Measurements from ENCODE around the gene ASB5. TPM values are rescaled to one million over a fixed set of nuclear protein-coding genes. Genes with fewer than 3 reads are reported as not detected.

The ASB5 gene
- total and polyA plus RNA-seq, 9 of the 15 experiments (the other 6 are each of a cell fraction or from before 2014, with no cell fraction given), result not detected

- CTCF ChIA-PET (ENCODE audit: low intra/inter-chr PET ratio), result no interaction called here
- no peaks in the 10 kb centered on the region for H3K9me3 ChIP-seq (replicated peaks; ENCODE audit: control insufficient read depth, insufficient read depth, low read depth, low read length)
- WGBS (ENCODE audit: insufficient coverage, low coverage, missing lambda C conversion rate), result 35% methylated on average over 7 of the region's 7 CpGs
These were observed 44.7 kb upstream of the ASB5 start for GRCh38 chr4:176313596-176314336.

DNA sequence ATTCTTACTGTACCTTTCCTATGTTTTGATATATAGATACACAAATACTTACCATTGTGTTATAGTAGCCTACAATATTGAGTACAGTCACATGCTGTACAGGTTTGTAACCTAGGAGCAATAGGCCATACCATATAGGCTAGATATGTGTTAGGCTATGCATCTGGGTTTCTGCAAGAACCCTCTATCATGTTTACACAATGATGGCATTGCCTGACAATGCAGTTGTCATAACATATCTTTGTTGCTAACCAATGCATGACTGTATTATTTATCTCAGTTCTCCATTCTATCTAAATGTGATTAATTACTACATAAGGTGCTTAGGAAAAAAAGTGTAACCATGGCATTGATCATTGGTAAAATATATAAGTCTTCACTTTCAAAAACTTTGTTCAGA lies 40.8 kb upstream of the ASB5 start:
- TF ChIP-seq FOSL1 (tag; conservative IDR thresholded peaks at IDR 0.05), result peak; percentile 39
- TF ChIP-seq ZNF830 (CRISPR knock-in tag; IDR thresholded peaks at IDR 0.05), result no peak
- no peak for TF ChIP-seq SREBF1 (IDR thresholded peaks at IDR 0.05; ENCODE audit: borderline replicate concordance, low read depth, low read length)
- TF ChIP-seq ZNF212 (CRISPR knock-in tag; IDR thresholded peaks at IDR 0.05), result no peak
- TF ChIP-seq FOXA3 (CRISPR knock-in tag; conservative IDR thresholded peaks at IDR 0.05 in 1 of 2, IDR thresholded peaks at IDR 0.05 in 1 of 2), result peak; percentile 28 to 76; a peak in 3 of 4 replicates
- no peak for DNase-seq (ENCODE audit: extremely low read depth in 1 of 4, low spot score in 3 of 4)
- CTCF ChIA-PET (ENCODE audit: low intra/inter-chr PET ratio), result no interaction called here
- no peak overlapping the region for H2AFZ ChIP-seq (ENCODE audit: low read depth, low read length)
- no peak for ATAC-seq
- intact Hi-C loops (cut with micrococcal nuclease) (no loop called here), in situ Hi-C loops (cut with MboI) (no loop called here)
- H3K9ac ChIP-seq (ENCODE audit: insufficient read depth in 1 of 2, low read depth in 2 of 2, low read length in 2 of 2), result no peak overlapping the region
- no peaks in the 10 kb centered on the region for H3K79me2 ChIP-seq (ENCODE audit: control insufficient read depth, insufficient read depth, low read length)
- no peaks in the 10 kb centered on the region; a peak in 1 of 5 replicates for H3K4me1 ChIP-seq (replicated peaks in 1 of 2; ENCODE audit: control insufficient read depth in 2 of 2, insufficient read depth in 2 of 2, low read length in 2 of 2)
- FAIRE-seq, result no peak
- H4K20me1 ChIP-seq (replicated peaks; ENCODE audit: control insufficient read depth, insufficient read depth, low read length), result no peaks in the 10 kb centered on the region
- H3K27ac ChIP-seq (ENCODE audit: extremely low read depth, low read depth, low read length), result no peak overlapping the region
- H3K27me3 ChIP-seq (ENCODE audit: control insufficient read depth in 2 of 2, insufficient read depth in 2 of 2, low read length in 2 of 2), result no peaks in the 10 kb centered on the region
- H3K9me3 ChIP-seq (replicated peaks; ENCODE audit: control insufficient read depth, insufficient read depth, low read depth, low read length), result no peaks in the 10 kb centered on the region
- BruUV-seq (replicated peaks), result no TSS peak
- POLR2A ChIA-PET, result interaction anchor here (0.8 kb wide), 1 partner anchor 9 kb away, joined by 5 read pairs; no protein-coding TSS in a partner anchor
- no peaks in the 10 kb centered on the region for H3K36me3 ChIP-seq (ENCODE audit: control insufficient read depth, insufficient read depth, low read length)
- no peak overlapping the region for H3K4me2 ChIP-seq (ENCODE audit: insufficient read depth, low read length)
- no peak overlapping the region for H3K4me3 ChIP-seq
- no peaks in the 10 kb centered on the region for H3K9me1 ChIP-seq (ENCODE audit: control insufficient read depth, insufficient read depth, low read length)

More at GRCh38 chr4:176313596-176314336, 44.7 kb upstream of the ASB5 start:
- DNase-seq (ENCODE audit: extremely low read depth in 1 of 4, low spot score in 3 of 4) (no peak), ATAC-seq (no peak), FAIRE-seq (no peak)
- Histone ChIP-seq H3K9me1 (ENCODE audit: control insufficient read depth, insufficient read depth, low read length) (no peaks in the 10 kb centered on the region), H3K4me3 (no peak overlapping the region), H3K27ac (ENCODE audit: extremely low read depth, low read depth, low read length) (no peak overlapping the region), H3K4me1 (replicated peaks in 1 of 2; ENCODE audit: control insufficient read depth in 2 of 2, insufficient read depth in 2 of 2, low read length in 2 of 2) (no peaks in the 10 kb centered on the region; a peak in 1 of 5 replicates), H3K79me2 (ENCODE audit: control insufficient read depth, insufficient read depth, low read length) (no peaks in the 10 kb centered on the region), H3K36me3 (ENCODE audit: control insufficient read depth, insufficient read depth, low read length) (no peaks in the 10 kb centered on the region), H4K20me1 (replicated peaks; ENCODE audit: control insufficient read depth, insufficient read depth, low read length) (no peaks in the 10 kb centered on the region), H3K9ac (ENCODE audit: insufficient read depth in 1 of 2, low read depth in 2 of 2, low read length in 2 of 2) (no peak overlapping the region), H2AFZ (ENCODE audit: low read depth, low read length) (no peak overlapping the region), H3K4me2 (ENCODE audit: insufficient read depth, low read length) (no peak overlapping the region), H3K27me3 (ENCODE audit: control insufficient read depth in 2 of 2, insufficient read depth in 2 of 2, low read length in 2 of 2) (no peaks in the 10 kb centered on the region)
- POLR2A ChIA-PET, result interaction anchor here (0.7 to 1.3 kb wide), 2 partner anchors 21 to 24 kb away, joined by 3 to 4 read pairs; no protein-coding TSS in a partner anchor
- BruUV-seq (replicated peaks), result no TSS peak
- in situ Hi-C loops (cut with MboI) (no loop called here), intact Hi-C loops (cut with micrococcal nuclease) (no loop called here)
- TF ChIP-seq HMBOX1 (IDR thresholded peaks at IDR 0.05), result peak; percentile 46; the same call in 1 of the 2 replicates
- TF ChIP-seq STAG1 (CRISPR knock-in tag; IDR thresholded peaks at IDR 0.05; ENCODE audit: borderline replicate concordance), result no peak
